Activated T-helper 1 cell treated with anti-CD3 and anti-CD28 coated beads, Interleukin-2, amount 50 U/mL, for 16 hours (primary cell): ENCODE data around the gene DOCK3.
"Not testable (repeated sequence)": the region's sequence is repeated elsewhere in the genome, so short reads cannot be mapped to it uniquely, and the experiment has no call there.

Source experiments
- DNase-seq, 2 donors: peaks; one replicate each; pipeline ENCODE4 v3.0.0-alpha.2; 2020; ENCODE audit warnings: low read depth in 1 of 2, low spot score in 1 of 2

Gene DOCK3

DNA sequence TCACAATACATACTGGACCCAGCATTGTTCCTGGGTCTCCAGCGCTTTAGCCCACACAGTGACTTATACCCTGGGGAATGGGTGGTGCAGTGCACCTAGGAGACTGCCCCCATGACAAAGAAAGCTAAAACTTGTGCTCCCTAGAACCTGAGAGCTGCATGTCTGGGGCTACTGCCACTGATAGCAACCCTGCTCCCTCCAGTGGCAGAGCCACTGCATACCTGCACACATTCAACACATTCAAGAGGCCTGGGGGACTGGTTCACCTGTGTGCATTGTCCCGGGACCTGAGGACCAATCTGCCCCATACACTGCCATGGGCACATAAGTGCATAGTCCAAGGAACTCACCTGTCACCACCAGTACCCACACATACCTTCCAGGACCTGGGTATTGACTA, 407.6 kb downstream of the DOCK3 start:
- no peak for DNase-seq

DNA sequence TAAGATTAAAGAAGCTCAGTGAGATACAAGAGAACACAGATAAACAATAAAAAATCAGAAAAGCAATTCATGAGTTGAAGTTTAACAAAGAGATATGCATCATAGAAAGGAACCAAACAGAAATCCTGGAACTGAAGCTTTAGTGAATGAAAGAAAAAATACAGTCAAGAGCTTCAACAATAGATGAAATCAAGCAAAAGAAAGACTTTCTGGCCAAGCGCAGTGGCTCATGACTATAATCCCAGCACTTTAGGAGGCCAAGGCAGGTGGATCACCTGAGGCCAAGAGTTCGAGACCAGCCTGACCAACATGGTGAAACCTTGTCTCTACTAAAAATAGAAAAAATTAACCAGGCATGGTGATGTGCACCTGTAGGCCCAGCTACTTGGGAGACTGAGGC, 408.8 kb downstream of the DOCK3 start:
- DNase-seq = no peak

- not testable (repeated sequence) for DNase-seq
Measured at GRCh38 chr3:51092141-51092540, 417.4 kb downstream of the DOCK3 start.

- not testable (repeated sequence) for DNase-seq
Measured at GRCh38 chr3:51094838-51095237, 420.1 kb downstream of the DOCK3 start.

DNA sequence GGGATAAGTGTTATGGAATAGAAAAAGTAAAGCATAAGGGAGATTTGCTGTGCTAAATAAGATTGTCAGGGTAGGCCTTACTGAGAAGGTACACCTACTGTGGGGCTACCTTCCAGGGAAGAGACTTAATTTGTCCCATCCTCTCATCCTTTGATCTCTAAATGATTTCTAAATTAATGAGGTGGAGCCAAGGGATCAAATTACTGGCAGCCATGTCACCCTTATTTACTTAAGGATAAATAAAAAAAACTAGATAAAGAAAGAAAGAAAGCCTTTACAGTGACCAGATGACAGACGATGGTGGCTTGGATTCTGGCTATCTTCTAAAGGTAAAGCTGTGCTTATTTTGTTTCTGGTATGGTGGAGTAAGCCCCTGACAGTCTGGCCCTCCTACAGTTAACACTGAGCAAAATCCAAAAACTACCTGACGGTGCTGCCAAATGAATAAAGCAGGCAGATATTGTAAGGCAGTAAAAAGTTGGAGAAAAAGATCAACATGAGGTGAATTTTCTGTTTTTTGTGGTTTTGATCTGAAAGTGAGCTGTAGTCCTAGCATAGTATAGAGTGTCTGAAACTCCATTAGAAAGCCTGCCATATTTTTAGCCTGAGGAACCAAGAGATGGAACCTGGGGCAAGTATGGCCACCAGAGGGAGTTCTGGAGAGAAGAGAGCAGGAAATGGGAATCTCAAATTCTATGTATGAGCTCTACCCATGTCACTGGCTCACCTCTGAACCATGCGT, 425.2 kb downstream of the DOCK3 start:
- no peak for DNase-seq

DNA sequence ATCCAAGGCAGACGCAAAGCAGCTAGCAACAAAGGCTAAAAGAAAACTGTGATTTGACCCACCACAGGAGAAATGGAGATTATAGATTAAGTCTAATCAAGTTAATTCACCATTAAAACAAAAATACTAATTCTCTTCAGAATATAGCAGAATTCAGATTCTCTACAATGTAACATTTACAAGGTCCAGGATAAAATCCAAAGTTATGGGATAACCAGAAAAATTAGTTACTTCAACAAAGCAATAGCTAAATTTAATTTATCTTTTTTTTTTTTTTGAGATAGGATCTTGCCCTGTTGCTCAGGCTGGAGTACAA, 425.8 kb downstream of the DOCK3 start:
- no peak for DNase-seq

GRCh38 chr3:51102396-51102795, 427.7 kb downstream of the DOCK3 start:
- no peak for DNase-seq

- no peak for DNase-seq
Measured at GRCh38 chr3:51106242-51106876, 431.6 kb downstream of the DOCK3 start.

GRCh38 chr3:51110586-51110985, 435.9 kb downstream of the DOCK3 start:
- DNase-seq = no peak

DNA sequence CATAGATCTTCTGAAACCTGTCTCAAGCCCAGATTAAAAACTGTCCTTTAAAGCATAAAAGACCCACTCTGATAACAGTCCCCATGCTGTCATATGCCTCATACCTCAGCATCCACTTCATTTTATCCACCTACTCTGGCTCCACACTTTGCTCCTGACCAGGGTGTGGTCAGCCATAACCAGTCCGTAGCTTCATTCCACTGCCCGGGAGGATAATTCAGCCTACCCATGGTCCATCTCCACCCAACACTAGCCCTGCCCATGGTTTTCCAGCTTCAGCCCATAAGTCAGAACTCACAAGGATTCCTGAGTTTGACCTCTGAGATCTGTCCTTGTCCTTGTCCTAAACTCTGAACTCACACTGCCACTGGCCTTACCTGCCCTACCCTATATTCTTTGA, 448.2 kb downstream of the DOCK3 start:
- no peak for DNase-seq

GRCh38 chr3:51123531-51123930, 448.8 kb downstream of the DOCK3 start:
- DNase-seq = no peak

- DNase-seq = not testable (repeated sequence)
Measured at GRCh38 chr3:51131607-51132006, 456.9 kb downstream of the DOCK3 start.

GRCh38 chr3:51137715-51138114, 463.0 kb downstream of the DOCK3 start:
- DNase-seq = no peak

DNA sequence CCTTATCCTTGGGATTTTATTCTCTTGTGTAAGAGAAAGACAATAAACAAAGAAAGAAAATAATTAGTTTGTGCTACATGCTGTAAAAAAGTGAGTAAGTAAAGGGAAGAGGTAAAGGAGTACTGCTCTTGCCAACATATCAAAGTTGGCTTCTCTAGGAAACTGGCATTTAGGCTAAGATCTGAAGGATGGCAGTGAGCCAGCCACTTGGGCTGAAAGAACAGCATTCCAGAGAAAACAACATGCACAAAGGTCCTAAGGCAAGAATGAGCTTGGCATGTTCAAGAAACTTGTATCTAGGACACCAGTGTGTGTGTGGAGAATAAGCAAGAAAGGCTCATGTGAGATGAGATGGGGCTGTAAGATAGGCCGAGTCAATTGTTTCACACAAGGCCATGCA, 464.9 kb downstream of the DOCK3 start:
- no peak for DNase-seq

- no peak for DNase-seq
Measured at GRCh38 chr3:51141573-51141972, 466.8 kb downstream of the DOCK3 start.

GRCh38 chr3:51145811-51146585, 471.3 kb downstream of the DOCK3 start:
- DNase-seq = no peak

GRCh38 chr3:51146781-51147180, 472.1 kb downstream of the DOCK3 start:
- DNase-seq = no peak

DNA sequence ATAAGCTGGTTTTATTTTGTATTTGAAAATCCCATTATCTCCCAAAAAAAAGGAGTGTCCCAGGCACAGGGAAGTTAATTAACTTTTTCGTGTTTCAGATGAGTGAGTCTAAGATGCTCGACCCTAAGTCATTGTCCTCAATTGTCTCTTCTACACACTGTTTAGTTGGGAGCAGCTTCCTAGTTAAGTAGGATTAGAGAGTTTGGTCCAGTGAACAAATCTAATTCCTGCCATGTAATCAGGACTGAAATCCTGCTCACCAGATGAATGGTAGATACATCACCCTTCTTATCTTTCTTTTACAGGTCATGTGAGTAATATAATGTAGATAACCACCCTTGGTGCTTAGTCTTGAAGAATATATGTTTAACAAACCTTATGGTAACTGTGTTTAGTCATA, 481.4 kb downstream of the DOCK3 start:
- no peak for DNase-seq

DNA sequence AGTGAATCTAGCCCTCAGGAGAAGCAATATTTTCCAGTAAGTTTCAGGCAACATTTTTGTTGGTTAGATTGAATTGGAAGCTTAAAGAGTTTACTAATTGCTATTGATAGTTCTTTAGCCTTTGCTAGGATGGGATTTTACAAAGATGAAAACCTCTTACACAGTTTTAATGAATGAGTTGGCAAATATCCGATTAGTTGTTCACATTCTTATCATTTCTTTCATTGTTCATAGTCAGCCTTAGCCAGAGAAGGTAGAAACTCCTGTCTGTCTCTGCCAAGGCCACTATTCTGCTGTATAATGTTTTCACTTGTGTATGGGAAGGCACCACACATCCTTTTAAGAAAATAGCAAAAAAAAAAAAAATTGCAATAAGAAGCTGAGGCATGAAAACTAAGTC, 488.3 kb downstream of the DOCK3 start:
- DNase-seq = no peak

DNA sequence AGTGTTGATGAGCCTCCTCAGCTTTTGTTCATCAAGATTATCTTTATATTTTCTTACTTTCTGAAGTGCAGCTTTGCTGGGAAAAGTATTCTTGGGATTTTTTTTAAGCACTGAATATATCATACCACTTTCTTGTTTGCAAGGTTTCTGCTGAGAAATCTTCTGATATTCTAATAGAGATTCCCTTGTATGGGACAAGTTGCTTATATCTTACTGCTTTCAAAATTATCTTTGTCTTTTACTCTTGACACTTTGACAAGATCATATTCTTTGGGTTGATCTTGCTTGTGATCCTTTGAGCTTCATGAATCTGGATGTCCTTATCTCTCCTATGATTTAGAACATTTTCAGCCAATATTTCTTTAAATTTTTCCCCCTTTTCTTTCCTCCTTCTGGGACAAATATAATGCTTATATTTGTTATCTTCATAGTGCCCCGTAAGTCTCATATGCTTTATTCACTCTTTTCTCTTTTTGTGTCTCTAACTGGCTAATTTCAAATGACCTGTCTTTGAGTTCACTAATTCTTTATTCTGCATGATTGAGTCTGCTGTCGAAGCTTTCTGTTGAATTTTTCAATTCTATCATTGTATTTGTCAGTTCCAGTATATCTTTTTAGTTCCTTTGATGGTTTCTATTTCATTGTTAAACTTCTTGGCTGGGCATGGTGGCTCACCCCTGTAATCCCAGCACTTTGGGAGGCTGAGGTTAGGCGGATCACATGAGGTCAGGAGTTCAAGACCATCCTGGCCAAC, 499.0 kb downstream of the DOCK3 start:
- no peak for DNase-seq

GRCh38 chr3:51176923-51177322, 502.2 kb downstream of the DOCK3 start:
- no peak for DNase-seq

DNA sequence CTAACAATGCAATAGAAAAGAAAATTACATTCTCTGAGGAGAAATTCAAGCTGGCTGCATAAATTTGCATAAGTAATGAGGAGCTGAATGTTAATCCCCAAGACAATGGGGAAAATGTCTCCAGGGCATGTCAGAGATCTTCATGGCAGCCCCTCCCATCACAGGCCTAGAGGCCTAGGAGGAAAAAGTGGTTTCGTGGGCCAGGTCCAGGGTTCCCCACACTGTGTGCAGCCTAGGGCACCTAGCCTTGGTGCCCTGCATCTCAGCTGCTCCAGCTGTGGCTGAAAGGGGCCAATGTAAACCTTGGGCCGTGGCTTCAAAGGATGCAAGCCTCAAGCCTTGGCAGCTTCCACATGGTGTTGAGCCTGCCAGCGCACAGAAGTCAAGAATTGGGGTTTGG, 511.7 kb downstream of the DOCK3 start:
- not testable (repeated sequence) for DNase-seq
